ENCODE data around the gene NPIPA8.
"Not testable (repeated sequence)": the region's sequence is repeated elsewhere in the genome, so short reads cannot be mapped to it uniquely, and the experiment has no call there.

The NPIPA8 gene

DNA sequence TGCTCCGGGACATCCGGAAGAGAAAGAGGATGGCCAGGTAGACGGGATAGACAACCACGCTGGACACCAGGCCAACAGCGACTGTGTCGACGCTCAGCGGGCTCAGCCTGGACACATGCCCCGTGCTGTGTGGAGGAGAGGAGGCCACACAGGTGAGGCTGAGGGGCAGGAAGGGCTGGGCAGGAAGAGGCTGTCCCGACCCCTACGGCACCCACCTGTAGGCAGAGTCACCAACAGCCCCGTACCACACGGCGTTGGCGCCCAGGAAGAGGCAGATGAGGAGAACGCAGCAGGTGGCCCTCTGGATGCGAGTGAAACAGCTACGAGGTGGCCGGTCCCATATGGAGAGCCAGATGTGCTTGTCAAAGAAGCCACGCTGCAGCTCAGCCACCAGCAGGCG is at the start of gene NPIPA8:
Gene NPIPA8, minus strand, starts transcription at position 101 of the 400 bp plus-strand sequence. CDS start 4,074 bp downstream, outside the sequence.
- not testable (repeated sequence) for DNase-seq

DNA sequence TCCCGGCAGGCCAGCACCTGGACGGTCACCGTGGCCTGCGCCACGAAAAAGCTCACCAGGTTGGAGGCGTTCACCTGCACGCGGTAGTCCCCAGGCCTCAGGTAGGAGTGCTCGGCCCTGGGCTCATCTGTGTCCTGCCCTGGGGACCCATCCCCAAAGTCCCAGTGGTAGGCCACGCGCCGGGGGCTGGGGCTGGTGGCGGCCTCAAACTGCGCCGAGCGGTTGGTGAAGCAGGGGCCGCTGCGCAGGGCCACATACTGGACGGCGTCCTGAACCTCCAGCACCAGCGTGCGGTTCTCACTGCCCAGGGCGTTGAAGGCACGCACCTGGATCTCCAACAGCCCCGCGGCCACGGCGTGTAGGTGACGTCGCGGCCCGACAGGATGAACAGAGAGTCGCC is 48.7 kb upstream of the NPIPA8 start:
- not testable (repeated sequence) for DNase-seq

DNA sequence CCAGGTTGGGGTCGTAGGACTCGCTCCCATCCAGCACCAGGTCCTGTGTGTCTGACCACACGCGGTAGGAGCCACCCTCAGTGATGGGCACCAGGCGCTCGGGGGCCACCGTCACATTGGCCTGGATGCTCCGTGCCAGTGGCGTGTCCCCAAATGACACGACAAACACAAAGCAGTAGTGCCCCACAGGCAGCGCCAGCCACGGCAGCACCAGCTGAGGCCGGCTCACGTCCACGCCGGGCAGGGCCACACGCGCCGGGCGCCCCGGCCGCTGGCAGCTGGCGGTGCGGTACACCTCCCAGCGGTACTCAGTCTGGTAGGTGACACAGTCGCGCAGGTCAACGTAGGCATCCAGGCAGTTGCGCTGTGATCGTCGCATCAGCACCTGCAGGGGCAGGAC is 48.3 kb upstream of the NPIPA8 start:
- DNase-seq = not testable (repeated sequence)

DNA sequence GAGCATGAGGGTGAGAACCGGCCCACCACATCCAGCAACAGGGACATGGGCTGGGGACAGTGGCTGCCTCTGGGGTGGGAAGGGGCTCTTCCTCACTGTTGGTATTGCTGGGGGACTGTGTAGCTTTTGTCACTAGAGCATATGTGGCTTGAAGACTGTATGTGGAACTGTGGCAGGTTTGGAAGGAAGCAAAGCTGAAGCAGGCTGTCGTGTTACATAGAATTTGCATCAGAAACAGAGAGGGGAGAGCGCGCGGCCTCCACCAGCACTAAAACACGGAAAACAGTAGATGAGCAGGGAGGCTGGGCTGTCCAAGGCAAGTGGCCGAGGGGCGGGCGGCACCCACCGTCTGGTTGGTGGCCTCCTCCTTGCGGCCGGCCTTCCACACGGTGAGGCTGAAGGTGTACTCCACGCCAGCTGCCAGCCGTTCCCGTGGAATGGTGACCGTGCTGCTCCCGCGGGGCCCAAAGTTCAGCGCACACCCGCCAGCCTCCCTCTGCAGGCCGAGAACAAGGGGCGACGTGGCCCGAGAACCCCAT is 47.6 kb upstream of the NPIPA8 start:
- DNase-seq = not testable (repeated sequence)

DNA sequence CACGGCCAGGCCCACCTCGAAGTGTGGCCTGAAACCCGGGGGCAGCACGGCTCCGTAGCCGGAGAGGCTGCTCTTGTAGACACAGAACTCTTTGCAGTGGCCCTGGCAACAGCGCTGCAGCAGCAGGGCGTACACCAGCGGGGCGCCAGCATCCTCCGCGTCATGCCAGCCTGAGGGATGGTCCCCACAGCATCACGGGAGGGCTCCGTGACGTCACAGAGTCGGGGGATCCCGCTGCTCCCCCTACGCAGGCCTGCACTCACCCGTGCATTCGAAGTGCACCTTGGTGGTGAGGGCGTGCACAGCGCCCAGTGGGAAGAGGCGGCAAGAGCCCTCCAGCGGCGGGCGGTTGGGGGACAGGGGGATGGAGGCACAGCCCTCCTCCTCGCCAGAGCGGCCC is 46.2 kb upstream of the NPIPA8 start:
- DNase-seq = not testable (repeated sequence)

DNA sequence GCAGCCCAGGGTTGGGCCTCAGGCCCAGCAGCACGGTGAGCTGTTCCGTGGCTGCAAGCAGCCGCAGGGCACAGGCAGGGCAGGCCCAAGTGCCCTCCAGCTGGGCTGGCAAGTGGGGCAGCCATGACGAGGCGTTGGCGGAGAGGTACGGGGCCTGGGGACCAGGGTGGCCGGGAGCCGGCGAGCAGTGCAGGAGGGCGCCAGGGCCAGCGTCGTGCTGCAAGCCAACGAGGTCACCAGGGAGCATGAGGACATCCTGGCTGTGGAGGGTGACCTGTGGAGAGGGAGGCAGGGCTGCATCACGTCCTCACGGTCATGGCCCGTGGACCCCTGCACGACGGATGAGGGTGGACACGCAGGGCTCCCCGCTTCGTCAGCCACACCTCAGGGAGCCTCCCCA is 11.2 kb upstream of the NPIPA8 start:
- not testable (repeated sequence) for DNase-seq

DNA sequence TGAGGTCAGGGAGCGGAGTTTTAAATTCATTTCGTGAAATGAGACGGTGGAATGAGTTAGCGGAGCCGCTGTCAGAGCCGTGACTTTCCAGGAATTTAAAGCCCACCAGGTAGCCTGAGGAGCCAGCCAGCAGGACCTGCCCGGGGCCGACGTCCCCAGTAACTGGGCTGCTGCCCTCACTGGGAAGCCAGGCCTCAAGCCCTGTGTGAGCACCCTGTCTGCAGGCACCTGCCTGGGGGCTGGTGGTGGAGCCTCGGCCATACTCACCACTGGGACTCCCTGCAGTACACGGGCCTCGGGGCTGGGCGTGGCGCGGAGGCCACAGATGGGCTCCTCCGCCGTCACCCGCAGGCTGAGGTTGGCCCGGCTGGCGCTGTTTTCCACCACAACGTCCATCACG is 10.5 kb upstream of the NPIPA8 start:
- DNase-seq = not testable (repeated sequence)

DNA sequence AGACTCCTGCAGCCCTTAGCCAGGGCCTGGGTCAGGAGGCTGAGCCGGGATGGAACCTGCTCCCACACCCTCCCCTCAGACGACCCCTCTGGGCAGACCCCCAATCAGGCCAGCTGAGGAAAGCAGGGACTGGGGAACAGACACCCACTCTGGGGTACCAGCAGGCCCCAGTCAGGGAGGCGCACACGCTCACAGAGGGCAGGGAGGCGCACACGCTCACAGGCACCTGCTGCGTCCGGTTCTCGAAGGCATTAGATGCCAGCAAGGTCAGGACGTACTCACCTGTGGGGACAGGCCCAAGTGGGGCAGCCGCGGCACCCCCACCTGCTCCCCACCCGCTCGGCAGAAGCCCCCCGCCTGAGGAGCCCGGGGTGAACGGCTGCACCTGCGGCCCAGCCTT is 8.1 kb upstream of the NPIPA8 start:
- not testable (repeated sequence) for DNase-seq

DNA sequence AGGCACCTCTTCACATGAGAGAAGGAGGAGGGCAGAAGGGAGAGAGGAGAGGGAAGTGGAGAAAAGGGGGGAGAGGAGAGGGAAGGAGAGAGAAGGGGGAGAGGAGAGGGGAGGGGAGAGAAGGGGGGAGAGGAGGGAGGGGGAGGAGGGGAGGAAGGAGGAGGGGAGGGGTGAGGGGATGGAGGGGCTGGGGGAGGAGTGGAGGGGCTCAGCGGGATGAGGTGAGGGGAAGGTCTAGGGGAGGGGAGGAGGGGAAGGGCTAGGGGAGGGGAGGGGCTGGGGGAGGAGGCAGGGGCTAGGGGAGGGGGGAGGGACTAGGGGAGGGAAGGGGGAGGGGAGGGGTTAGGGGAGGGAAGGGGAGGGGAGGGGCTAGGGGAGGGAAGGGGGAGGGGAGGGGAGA is 5.5 kb upstream of the NPIPA8 start:
- DNase-seq = not testable (repeated sequence)

DNA sequence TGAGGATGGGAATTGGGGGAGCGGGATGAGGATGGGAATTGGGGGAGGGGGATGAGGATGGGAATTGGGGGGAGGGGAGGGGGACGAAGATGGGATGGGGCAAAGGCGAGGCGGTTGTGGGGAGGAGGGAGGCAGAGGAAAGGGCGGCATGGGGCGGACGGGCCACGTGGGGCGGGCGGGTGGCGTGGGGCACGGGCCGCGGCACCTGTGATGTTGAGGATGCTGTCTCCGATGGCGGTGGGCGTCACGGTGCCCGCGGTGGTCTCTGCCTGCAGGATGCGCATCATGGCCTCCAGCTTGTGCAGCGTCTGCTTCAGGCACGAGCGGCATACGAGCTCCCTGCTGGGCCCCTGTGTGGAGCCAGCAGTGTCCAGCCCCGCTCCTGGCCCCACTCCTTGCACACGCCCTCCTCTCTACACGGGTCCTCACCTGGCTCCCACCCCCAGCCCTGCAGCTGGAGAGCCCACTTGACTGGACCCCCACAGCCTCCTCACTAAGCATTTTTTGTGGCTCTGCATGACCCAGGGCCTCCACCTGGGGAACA is 5.0 kb upstream of the NPIPA8 start:
- not testable (repeated sequence) for DNase-seq

DNA sequence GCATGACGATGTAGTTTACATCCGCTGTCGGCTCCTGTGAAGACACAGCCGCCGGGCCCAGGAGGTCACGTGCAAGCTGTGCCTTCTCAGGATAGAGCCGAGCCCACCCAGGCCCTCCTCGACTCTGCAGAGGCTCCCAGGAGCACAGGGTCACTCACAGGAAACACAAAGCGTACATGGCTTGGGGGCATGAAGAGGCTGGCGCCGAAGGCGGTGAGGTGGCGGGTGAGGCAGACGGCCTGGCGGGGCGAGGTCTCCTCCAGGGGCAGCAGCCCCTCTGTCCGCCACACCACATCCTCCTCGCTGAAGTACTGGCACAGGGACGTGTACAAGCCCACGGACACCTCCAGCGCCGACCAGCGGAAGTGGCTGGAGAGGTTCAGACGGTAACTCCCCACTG is 2.7 kb upstream of the NPIPA8 start:
- DNase-seq = not testable (repeated sequence)

DNA sequence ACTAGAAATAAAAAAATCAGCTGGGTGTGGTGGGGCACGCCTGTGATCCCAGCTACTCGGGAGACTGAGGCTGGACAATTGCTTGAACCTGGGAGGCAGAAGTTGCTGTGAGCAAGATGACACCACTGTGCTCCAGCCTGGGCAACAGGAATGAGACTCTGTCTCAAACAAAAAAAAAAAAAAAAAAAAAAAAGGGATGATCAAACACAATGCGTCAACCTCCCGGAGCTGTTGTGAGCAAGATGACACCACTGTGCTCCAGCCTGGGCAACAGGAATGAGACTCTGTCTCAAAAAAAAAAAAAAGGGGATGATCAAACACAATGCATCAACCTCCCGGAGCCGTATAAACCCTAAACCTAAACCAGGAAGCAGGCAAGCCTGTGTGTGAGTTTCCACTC is 24.7 kb downstream of the NPIPA8 start:
- not testable (repeated sequence) for DNase-seq

DNA sequence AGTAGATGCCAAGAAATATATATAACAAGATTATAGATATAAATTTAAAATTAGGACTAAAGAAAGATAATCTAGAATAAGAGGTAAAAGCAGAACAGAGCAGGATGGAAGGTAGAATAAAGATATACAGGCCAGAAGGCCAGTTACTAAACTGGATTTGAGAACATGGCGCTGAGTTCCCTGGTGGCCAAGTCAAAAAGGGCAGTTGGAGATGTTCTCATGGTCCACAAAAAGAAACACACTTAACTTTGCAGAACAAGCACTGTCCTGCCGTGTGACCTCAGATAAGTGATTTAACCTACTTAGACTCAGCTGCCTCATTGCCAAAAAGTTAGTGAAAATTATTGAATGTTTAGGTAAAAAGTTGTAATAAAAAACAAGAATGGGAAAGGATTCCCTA is 27.4 kb downstream of the NPIPA8 start:
- not testable (repeated sequence) for DNase-seq

DNA sequence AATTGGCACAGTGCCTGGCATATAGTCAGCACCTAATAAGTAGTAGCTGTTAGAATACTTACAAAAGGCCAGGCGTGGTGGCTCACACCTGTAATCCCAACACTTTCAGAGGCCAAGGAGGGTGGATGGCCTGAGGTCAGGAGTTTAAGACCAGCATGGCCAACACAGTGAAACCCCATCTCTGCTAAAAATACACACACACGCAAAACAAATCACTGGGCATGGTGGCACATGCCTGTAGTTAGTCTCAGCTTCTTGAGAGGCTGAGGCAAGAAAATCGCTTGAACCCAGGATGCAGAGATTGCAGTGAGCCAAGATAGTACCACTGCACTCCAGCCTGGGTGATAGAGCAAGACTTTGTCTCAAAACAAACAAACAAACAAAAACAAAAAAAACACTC is 29.3 kb downstream of the NPIPA8 start:
- not testable (repeated sequence) for DNase-seq

DNA sequence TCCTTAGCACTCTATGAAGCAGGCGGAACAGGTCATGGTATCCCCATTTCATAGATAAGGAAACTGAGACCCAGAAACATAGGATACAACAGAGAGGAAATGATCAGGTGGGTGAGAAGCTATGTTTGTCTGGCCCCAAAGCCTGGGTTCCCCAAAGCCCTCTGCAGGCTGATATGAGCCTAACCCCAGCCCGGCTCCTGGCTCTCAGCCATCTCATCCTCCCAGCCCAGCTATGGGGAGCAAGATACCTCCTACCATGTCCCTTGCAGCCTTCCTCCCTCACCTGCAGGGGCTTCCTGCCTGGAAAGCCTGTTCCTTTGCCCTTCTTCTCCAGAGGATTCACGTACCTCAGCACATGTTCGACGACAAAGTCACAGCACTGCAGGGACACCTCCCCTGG is 30.5 kb downstream of the NPIPA8 start:
- DNase-seq = not testable (repeated sequence)

DNA sequence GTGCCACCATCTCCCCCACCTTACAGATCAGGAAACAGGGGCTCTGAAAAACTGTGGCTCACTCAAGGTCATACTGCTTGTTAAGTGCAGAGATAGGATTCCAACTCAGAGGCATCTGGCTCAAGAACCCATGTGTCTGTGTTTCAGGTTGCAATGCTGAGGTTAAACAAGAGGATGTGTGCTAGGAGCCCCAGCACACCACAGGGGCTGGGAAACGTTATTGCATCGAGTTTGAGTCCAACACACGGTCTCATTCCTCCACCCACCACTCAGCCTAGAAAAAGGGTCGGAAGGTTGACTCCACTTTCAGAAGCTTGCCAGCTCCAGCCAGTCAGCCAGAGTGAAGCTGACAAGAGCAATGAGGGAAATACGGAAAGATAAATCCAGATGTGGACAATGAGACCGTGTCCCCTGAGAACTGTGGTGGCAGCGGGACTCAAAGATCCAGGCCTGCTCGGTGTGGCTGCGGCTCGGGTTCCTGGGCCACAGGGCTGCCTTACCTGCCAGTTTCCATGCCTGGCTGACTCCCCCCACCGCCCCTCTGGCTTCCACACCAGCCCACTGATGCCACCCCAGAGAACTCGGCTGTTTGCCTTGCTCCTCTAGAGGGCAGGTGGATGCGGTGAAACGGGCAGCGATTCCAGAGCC is 33.4 kb downstream of the NPIPA8 start:
- DNase-seq = not testable (repeated sequence)

DNA sequence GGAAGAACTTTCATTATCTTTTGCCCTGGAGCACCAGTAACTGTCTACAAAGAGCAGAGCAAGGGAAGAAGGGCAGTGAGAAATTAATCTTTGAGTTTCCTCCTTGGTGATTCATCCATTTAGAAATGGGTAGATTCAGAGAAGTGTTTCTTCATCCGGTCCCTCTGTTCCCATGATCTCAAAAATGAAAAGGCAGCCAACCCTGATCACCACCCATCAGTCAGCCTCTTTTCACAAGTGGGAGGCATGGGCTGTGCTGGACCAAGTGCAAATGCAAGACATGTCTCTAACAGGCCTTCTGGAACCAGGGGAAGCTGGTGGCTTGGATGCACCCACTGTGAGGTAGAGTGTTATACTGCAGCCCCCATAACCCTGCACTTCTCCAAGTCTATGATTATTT is 38.8 kb downstream of the NPIPA8 start:
- DNase-seq = not testable (repeated sequence)

DNA sequence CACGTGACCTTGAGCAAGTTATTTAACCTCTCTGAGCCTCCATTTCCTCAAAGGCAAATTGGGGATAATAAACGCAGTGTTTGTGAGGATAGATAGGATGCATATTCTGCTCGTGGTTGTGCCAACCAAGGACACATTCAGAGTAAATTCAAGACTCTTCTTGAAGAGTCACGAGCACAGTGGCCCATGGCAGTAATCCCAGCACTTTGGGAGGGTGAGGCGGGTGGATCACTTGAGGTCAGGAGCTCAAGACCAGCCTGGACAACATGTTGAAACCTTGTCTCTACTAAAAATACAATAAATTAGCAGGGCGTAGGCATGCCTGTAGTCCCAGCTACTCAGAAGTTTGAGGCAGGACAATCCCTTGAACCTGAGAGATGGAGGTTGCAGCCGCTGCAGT is 39.6 kb downstream of the NPIPA8 start:
- DNase-seq = not testable (repeated sequence)

DNA sequence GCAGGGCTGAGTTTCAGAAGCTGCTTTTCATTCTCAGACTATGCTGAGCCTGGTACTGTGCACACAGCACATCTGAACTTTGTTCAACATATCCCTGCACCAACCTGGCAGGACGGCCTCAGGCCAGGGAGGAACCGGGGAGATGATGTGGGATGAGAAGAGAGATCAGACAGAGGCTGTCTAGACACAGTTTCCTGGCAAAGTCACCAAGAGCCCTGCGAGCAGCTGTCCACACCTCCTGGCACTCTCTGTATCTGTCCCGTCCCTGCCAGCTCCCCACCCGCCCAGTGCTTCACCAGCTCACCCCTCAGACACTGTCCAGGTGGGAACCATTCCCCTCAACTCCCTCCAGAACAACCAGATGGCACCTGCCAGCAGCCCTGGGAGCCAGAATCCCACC is 42.2 kb downstream of the NPIPA8 start:
- not testable (repeated sequence) for DNase-seq

DNA sequence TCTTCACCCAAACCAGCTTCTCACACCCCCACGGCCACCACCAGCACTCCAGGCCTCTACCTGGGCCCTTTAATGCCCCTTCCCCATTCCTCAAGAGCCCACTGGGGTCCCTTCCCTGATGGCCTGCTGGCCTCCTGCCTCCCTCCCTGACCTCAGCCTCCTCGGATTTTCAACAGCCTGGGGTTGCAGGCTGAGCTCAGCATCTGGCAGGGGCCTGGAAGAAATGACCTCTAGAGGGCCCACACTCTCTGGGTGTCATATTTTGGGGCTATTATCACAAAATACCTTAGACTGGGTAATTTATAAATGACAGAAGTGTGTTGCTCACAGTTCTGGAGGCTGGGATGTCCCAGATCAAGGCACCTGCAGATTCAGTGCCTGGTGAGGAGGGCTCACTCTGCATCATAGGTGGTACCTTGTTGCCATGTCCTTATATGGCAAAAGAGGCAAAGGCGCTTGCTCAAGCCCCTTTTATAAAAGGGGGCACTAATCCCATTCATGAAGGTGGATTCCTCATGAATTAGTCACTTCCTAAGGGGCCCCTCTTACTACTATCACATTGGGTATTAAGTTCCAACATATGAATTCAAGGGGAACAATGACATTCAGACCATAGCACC is 43.1 kb downstream of the NPIPA8 start:
- not testable (repeated sequence) for DNase-seq

DNA sequence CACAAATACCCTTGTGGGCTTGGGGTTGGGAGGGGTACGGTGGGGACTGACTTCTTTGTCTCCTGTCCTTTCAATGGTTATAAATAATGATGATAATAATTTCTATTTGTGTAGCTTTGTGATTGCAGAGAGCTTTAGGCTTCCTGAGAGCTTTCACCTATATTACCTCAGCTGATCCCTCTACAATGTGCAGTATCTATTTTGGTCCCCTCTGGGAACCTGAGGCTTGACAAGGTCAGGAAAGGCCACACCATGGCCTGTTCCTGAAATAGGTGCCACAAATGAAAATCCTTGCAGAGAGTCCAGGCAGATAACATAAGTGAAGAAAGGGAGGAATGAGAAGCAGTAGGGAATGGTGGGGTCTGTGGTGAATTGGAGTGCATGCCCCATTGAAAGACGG is 45.6 kb downstream of the NPIPA8 start:
- DNase-seq = not testable (repeated sequence)

DNA sequence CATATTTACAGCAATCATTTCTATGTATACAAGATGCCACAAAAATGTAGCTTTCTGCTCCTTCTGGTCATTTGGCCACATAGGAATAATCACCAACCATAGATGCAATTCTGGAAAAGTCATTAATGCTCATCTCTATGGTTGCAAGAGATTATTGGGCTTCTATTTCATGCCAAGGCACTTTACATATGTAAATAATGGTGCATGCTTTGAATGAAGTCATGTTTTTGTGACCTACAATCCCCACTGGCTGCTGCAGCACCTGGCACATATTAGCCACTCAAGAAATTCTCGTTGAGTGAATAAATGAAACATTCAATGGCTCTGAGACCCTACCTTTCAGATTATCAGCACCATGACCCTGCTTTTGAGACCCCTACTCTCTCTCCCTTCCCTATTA is 50.2 kb downstream of the NPIPA8 start:
- DNase-seq = not testable (repeated sequence)

DNA sequence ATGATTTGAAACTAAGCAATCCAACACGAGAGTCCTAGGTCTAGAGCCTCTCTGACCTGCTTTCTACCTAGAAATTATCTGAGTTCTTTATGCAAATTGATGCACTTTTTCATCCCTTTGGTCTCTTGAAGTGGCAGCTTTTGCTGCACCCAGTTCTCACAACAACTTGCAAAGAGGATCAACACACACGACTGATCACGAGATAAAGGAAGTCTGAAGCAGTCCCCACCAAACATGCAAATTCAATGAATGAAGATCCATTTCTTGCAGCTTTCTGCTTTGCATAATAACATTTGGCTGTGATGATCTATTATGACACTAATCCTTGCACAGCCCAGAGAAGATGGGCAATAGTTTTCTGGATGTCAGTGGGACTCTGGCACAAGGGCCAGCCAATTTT is 56.2 kb downstream of the NPIPA8 start:
- DNase-seq = not testable (repeated sequence)

DNA sequence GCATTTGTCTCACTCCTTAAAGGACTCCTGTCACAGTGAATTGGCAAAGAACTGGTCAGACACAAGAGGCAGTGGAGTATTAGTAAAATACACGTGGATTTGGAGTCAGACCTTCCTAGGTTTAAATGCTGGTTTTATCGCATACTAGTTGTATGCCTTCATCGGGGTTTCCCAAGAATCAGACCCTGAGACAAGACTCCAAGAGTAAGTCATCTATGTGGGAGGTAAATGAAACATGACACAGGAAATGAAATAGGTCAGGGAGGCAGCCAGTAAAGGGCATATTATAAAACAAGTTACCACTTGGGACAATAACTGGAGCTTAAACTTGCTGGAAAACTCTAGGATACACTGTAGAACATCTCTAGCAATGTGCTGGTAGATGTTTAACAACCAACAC is 59.8 kb downstream of the NPIPA8 start:
- not testable (repeated sequence) for DNase-seq
